SK-N-SH (cell line): ENCODE data around the gene ARHGAP8. TPM values are rescaled to one million over a fixed set of nuclear protein-coding genes. Genes with fewer than 3 reads are reported as not detected.

ENCODE experiments used
- CTCF ChIA-PET: fragments of 300-600, 350-600 bp; formaldehyde crosslinking; extraction: SDS; loops from one replicate; lab custom pipeline; 2021; lab: Yijun Ruan, JAX
- POLR2A ChIA-PET: fragments of 350-600 bp; sonication (Branson Sonifier 250); formaldehyde crosslinking; extraction: SDS; loops from one replicate; lab custom pipeline; 2020; ENCODE audit warnings: antibody characterized with exemption, inconsistent platforms; lab: Yijun Ruan, JAX
- DNase-seq: peaks from one replicate; pipeline ENCODE4 v3.0.0; 2012
- H2AFZ ChIP-seq: fragments of 200-600 bp; sonication (generic); 2 replicates; pipeline ENCODE4 v1.8.1; 2016; ENCODE audit warnings: antibody characterized with exemption, mild to moderate bottlenecking, low read depth
- H3F3A ChIP-seq: fragments of 200-600 bp; sonication (generic); replicated peaks from 2 replicates; pipeline ENCODE3; 2016; ENCODE audit warnings: antibody characterized with exemption, mild to moderate bottlenecking; ENCODE audit not compliant: insufficient read depth
- H3K27ac ChIP-seq, 2 experiments: fragments of 200-500 bp in 1 of 2; fragments of 200-600 bp in 1 of 2; sonication (Bioruptor generic) in 1 of 2; sonication (generic), shearing (Covaris generic) in 1 of 2; 2 replicates each; pipeline versions ENCODE4 v1.5.1 to v1.6.1; 2014 to 2016; ENCODE audit warnings: low read depth in 2 of 2, inconsistent platforms in 1 of 2, low read length in 1 of 2, mild to moderate bottlenecking in 1 of 2, mixed read lengths in 1 of 2
- H3K27me3 ChIP-seq: fragments of 200-600 bp; sonication (generic), shearing (Covaris generic); 2 replicates; pipeline ENCODE4 v1.6.1; 2016; ENCODE audit warnings: mixed run types; ENCODE audit not compliant: insufficient read depth
- H3K36me3 ChIP-seq, 2 experiments: fragments of 200-500 bp in 1 of 2; fragments of 200-600 bp in 1 of 2; sonication (Bioruptor generic) in 1 of 2; sonication (generic) in 1 of 2; replicated peaks in 1 of 2; 2 replicates each; pipeline versions ENCODE3 to v1.5.1; 2014 to 2016; ENCODE audit warnings: low read length in 1 of 2, mild to moderate bottlenecking in 1 of 2; ENCODE audit not compliant: insufficient read depth in 2 of 2, control insufficient read depth in 1 of 2
- H3K4me1 ChIP-seq, 2 experiments: fragments of 200-500 bp in 1 of 2; fragments of 200-600 bp in 1 of 2; sonication (Bioruptor generic) in 1 of 2; sonication (generic), shearing (Covaris generic) in 1 of 2; 2 replicates each; pipeline versions ENCODE4 v1.5.1 to v1.6.1; 2014 to 2016; ENCODE audit warnings: low read depth in 1 of 2, low read length in 1 of 2, mixed run types in 1 of 2; ENCODE audit not compliant: insufficient read depth in 2 of 2, control insufficient read depth in 1 of 2
- H3K4me2 ChIP-seq: fragments of 200-600 bp; sonication (generic), shearing (Covaris generic); 2 replicates; pipeline ENCODE4 v1.6.1; 2017; ENCODE audit warnings: mixed run types
- H3K4me3 ChIP-seq, 2 experiments: fragments of 200-500 bp in 1 of 2; fragments of 200-600 bp in 1 of 2; sonication (Bioruptor generic) in 1 of 2; sonication (generic), shearing (Covaris generic) in 1 of 2; 2 replicates each; pipeline versions ENCODE4 v1.5.1 to v1.8.1; 2014 to 2016; ENCODE audit warnings: low read depth in 2 of 2, inconsistent platforms in 1 of 2, low read length in 1 of 2, mild to moderate bottlenecking in 1 of 2, mixed read lengths in 1 of 2, moderate library complexity in 1 of 2
- H3K79me2 ChIP-seq: fragments of 200-600 bp; sonication (generic); 2 replicates; pipeline ENCODE4 v1.8.1; 2017; ENCODE audit warnings: mild to moderate bottlenecking; ENCODE audit not compliant: insufficient read depth
- H3K9ac ChIP-seq: fragments of 200-600 bp; sonication (generic); 2 replicates; pipeline ENCODE4 v1.6.1; 2017; ENCODE audit warnings: mixed run types
- H3K9me2 ChIP-seq: fragments of 200-600 bp; sonication (generic); 2 replicates; pipeline ENCODE4 v1.6.1; 2017; ENCODE audit warnings: mixed run types
- H3K9me3 ChIP-seq: fragments of 200-600 bp; sonication (generic); 2 replicates; pipeline ENCODE4 v1.6.1; 2017; ENCODE audit warnings: mixed run types, mild to moderate bottlenecking, moderate library complexity
- H4K20me1 ChIP-seq: fragments of 200-600 bp; sonication (generic); 2 replicates; pipeline ENCODE4 v1.6.1; 2017; ENCODE audit warnings: mild to moderate bottlenecking, mixed run types; ENCODE audit not compliant: insufficient read depth
- CHD2 ChIP-seq: fragments of 150-350 bp; IDR thresholded peaks from 2 replicates; pipeline ENCODE4 v1.6.1; 2018; ENCODE audit warnings: low read length; ENCODE audit not compliant: partially characterized antibody
- ELF1 ChIP-seq: IDR thresholded peaks from 2 replicates; pipeline ENCODE4 v1.4.0; 2012
- FOSL2 ChIP-seq: IDR thresholded peaks from 2 replicates; pipeline ENCODE4 v1.4.0; 2012; ENCODE audit warnings: low read depth, mild to moderate bottlenecking, moderate library complexity, borderline replicate concordance
- FOXJ3 ChIP-seq: sonication (generic); formaldehyde crosslinking; IDR thresholded peaks from 2 replicates; pipeline ENCODE4 v1.5.1; 2020; ENCODE audit warnings: mild to moderate bottlenecking, missing genetic modification reagents
- FOXM1 ChIP-seq: IDR thresholded peaks from 2 replicates; pipeline ENCODE4 v1.4.0; 2012; ENCODE audit warnings: low read depth, mild to moderate bottlenecking
- GABPA ChIP-seq: IDR thresholded peaks from 2 replicates; pipeline ENCODE4 v1.4.0; 2012; ENCODE audit warnings: low read depth, mild to moderate bottlenecking
- MEF2A ChIP-seq: IDR thresholded peaks from 2 replicates; pipeline ENCODE4 v1.4.0; 2012; ENCODE audit warnings: low read depth, borderline replicate concordance
- NFIC ChIP-seq: IDR thresholded peaks from 2 replicates; pipeline ENCODE4 v1.4.0; 2012; ENCODE audit warnings: borderline replicate concordance
- NRF1 ChIP-seq: IDR thresholded peaks from 2 replicates; pipeline ENCODE4 v1.6.1; 2012; ENCODE audit warnings: low read depth, mild to moderate bottlenecking, low read length
- POLR2AphosphoS5 ChIP-seq: IDR thresholded peaks from 2 replicates; pipeline ENCODE4 v1.6.1; 2012; ENCODE audit warnings: low read depth, low read length
- RAD21 ChIP-seq: IDR thresholded peaks from 2 replicates; pipeline ENCODE4 v1.6.1; 2012; ENCODE audit warnings: mild to moderate bottlenecking, low read length
- RCOR1 ChIP-seq: fragments of 150-350 bp; IDR thresholded peaks from 2 replicates; pipeline ENCODE4 v1.6.1; 2017; ENCODE audit warnings: antibody characterized with exemption, low read length
- REST ChIP-seq: IDR thresholded peaks from 2 replicates; pipeline ENCODE4 v1.6.1; 2012; ENCODE audit warnings: mild to moderate bottlenecking, low read depth, low read length, moderate library complexity
- TAF1 ChIP-seq: IDR thresholded peaks from 2 replicates; pipeline ENCODE4 v1.6.1; 2012; ENCODE audit warnings: low read depth, mild to moderate bottlenecking, low read length, moderate library complexity, borderline replicate concordance
- TCF12 ChIP-seq: IDR thresholded peaks from 2 replicates; pipeline ENCODE4 v1.4.0; 2012
- USF2 ChIP-seq: fragments of 150-350 bp; IDR thresholded peaks from 2 replicates; pipeline ENCODE4 v1.6.1; 2017; ENCODE audit warnings: antibody characterized with exemption, low read length, low read depth, borderline replicate concordance
- YY1 ChIP-seq: IDR thresholded peaks from 2 replicates; pipeline ENCODE4 v1.4.0; 2012; ENCODE audit warnings: low read depth, mild to moderate bottlenecking
- ZBTB33 ChIP-seq: IDR thresholded peaks from 2 replicates; pipeline ENCODE4 v1.4.0; 2012; ENCODE audit warnings: low read depth, borderline replicate concordance
- WGBS: methylation state at CpG from one replicate; pipeline ENCODE4 v1.1.6; 2017; ENCODE audit warnings: low lambda C conversion rate; 5-methylcytosine and 5-hydroxymethylcytosine counted together
- polyA plus RNA-seq, 3 experiments: library from polyadenylated mRNA; depleted of rRNA; stranded (reverse); fragments of >200 nt; gene quantifications; 2 replicates each; pipeline ENCODE4 v1.2.3, GENCODE V29; 2012

Gene ARHGAP8
- polyA plus RNA-seq, 1 of the 3 experiments (the other 2 are of a cell fraction): 0.08 TPM

GRCh38 chr22:44758344-44758973, 6.1 kb downstream of the ARHGAP8 start (continued):
- TF ChIP-seq REST: no peak
- TF ChIP-seq FOXM1: no peak
- peak; percentile 12 for TF ChIP-seq CHD2
- TF ChIP-seq GABPA: no peak
- peak; percentile 86 for TF ChIP-seq NFIC
- no peak for TF ChIP-seq MEF2A
- 0 out of 2 replicates have a peak, but pooled peaks have one; percentile 38 for TF ChIP-seq RCOR1
- no peak for TF ChIP-seq ELF1
- TF ChIP-seq TAF1: no peak
- TF ChIP-seq NRF1: no peak
- peak; percentile 44; the same call in 1 of the 2 replicates for TF ChIP-seq FOSL2
- TF ChIP-seq YY1: no peak
- TF ChIP-seq TCF12: peak; percentile 94
- no peak for TF ChIP-seq ZBTB33
- TF ChIP-seq USF2: no peak
- no peak for TF ChIP-seq RAD21

- no peaks in the 10 kb centered on the region for H3K36me3 ChIP-seq
- 47% methylated on average over 4 of the region's 6 CpGs for WGBS
- TF ChIP-seq TCF12: no peak
- TF ChIP-seq GABPA: no peak
- no peak for TF ChIP-seq POLR2AphosphoS5
- TF ChIP-seq FOXJ3 (CRISPR knock-in tag): no peak
- TF ChIP-seq, all 33 proteins: peak for 0
- H3K9me3 ChIP-seq: no peaks in the 10 kb centered on the region
- POLR2A ChIA-PET: no interaction called here
- CTCF ChIA-PET: no interaction called here
- no peak for DNase-seq
- no peak overlapping the region for H3K9ac ChIP-seq
- no peaks in the 10 kb centered on the region for H3F3A ChIP-seq
- no peaks in the 10 kb centered on the region for H3K79me2 ChIP-seq
- no peak overlapping the region for H3K4me3 ChIP-seq
- no peaks in the 10 kb centered on the region for H3K27me3 ChIP-seq
- H4K20me1 ChIP-seq: no peaks in the 10 kb centered on the region
- H3K4me1 ChIP-seq: peaks cover 0 to 4% of the 10 kb centered on the region in 2 experiments; a peak in 1 of 4 replicates
- H3K9me2 ChIP-seq: no peaks in the 10 kb centered on the region
- H3K27ac ChIP-seq: no peak overlapping the region
- no peak overlapping the region; the same call in 1 of the 2 replicates for H3K4me2 ChIP-seq
- no peak overlapping the region for H2AFZ ChIP-seq
These were observed 6.6 kb downstream of the ARHGAP8 start for GRCh38 chr22:44759001-44759400.
